ENCODE data around the gene MXI1.
"Not testable (repeated sequence)": the region's sequence is repeated elsewhere in the genome, so short reads cannot be mapped to it uniquely, and the experiment has no call there.

Gene MXI1

GRCh38 chr10:110184398-110184797, 23.0 kb upstream of the MXI1 start:
- no peak for DNase-seq

- not testable (repeated sequence) for DNase-seq
These were observed 21.7 kb upstream of the MXI1 start for GRCh38 chr10:110185646-110186182.

GRCh38 chr10:110190170-110190569, 17.2 kb upstream of the MXI1 start:
- no peak for DNase-seq

GRCh38 chr10:110192552-110192951, 14.9 kb upstream of the MXI1 start:
- no peak for DNase-seq

- no peak for DNase-seq
These were observed 6.9 kb upstream of the MXI1 start for GRCh38 chr10:110200503-110200902.

- not testable (repeated sequence) for DNase-seq
These were observed 6.4 kb upstream of the MXI1 start for GRCh38 chr10:110201046-110201445.

GRCh38 chr10:110203500-110204455, 3.6 kb upstream of the MXI1 start:
- no peak for DNase-seq

GRCh38 chr10:110205051-110205675, 2.2 kb upstream of the MXI1 start:
- DNase-seq, result no peak

- DNase-seq, result peak; percentile 60
These were observed 604 bp downstream of the MXI1 start for GRCh38 chr10:110207805-110208613.

- peak; percentile 54 for DNase-seq
These were observed 1.4 kb downstream of the MXI1 start for GRCh38 chr10:110208614-110209453.

GRCh38 chr10:110209454-110209925, 2.1 kb downstream of the MXI1 start:
- DNase-seq, result no peak

- DNase-seq, result peak; percentile 77
These were observed 2.7 kb downstream of the MXI1 start for GRCh38 chr10:110209926-110210673.

GRCh38 chr10:110210674-110211464, 3.5 kb downstream of the MXI1 start:
- DNase-seq, result peak; percentile 90

GRCh38 chr10:110211465-110211843, 4.0 kb downstream of the MXI1 start:
- DNase-seq, result no peak

- peak; percentile 54 for DNase-seq
These were observed 5.0 kb downstream of the MXI1 start for GRCh38 chr10:110212119-110213006.

GRCh38 chr10:110214371-110214826, 7.0 kb downstream of the MXI1 start:
- no peak for DNase-seq

- no peak for DNase-seq
These were observed 8.1 kb downstream of the MXI1 start for GRCh38 chr10:110215286-110216170.

GRCh38 chr10:110216240-110216639, 8.8 kb downstream of the MXI1 start:
- no peak for DNase-seq
